ENCODE data around the gene HEY2.
A peak's percentile ranks its signal among the peaks of the same experiment; 100 is the strongest.

Gene HEY2

GRCh38 chr6:125745281-125746018 lies 4.0 kb upstream of the HEY2 start:
- no peak for DNase-seq (ENCODE audit: low read depth)

- DNase-seq (ENCODE audit: low read depth) = no peak
These were observed 3.4 kb upstream of the HEY2 start for GRCh38 chr6:125746019-125746414.

- peak; percentile 67 for DNase-seq (ENCODE audit: low read depth)
These were observed 2.5 kb upstream of the HEY2 start for GRCh38 chr6:125746731-125747588.

GRCh38 chr6:125747589-125748405 lies 1.6 kb upstream of the HEY2 start:
- no peak for DNase-seq (ENCODE audit: low read depth)

GRCh38 chr6:125748406-125749172 lies 843 bp upstream of the HEY2 start:
- no peak for DNase-seq (ENCODE audit: low read depth)

GRCh38 chr6:125749865-125750691 lies 646 bp downstream of the HEY2 start:
- no peak for DNase-seq (ENCODE audit: low read depth)

GRCh38 chr6:125750692-125751333 lies 1.4 kb downstream of the HEY2 start:
- no peak for DNase-seq (ENCODE audit: low read depth)

GRCh38 chr6:125751334-125751916 lies 2.0 kb downstream of the HEY2 start:
- no peak for DNase-seq (ENCODE audit: low read depth)

GRCh38 chr6:125752773-125753172 lies 3.3 kb downstream of the HEY2 start:
- no peak for DNase-seq (ENCODE audit: low read depth)

- DNase-seq (ENCODE audit: low read depth) = no peak
These were observed 3.9 kb downstream of the HEY2 start for GRCh38 chr6:125753218-125753936.

- DNase-seq (ENCODE audit: low read depth) = no peak
These were observed 4.5 kb downstream of the HEY2 start for GRCh38 chr6:125753937-125754259.

GRCh38 chr6:125754566-125754965 lies 5.1 kb downstream of the HEY2 start:
- no peak for DNase-seq (ENCODE audit: low read depth)

- DNase-seq (ENCODE audit: low read depth) = no peak
These were observed 9.9 kb downstream of the HEY2 start for GRCh38 chr6:125759184-125759902.

GRCh38 chr6:125759959-125760457 lies 10.6 kb downstream of the HEY2 start:
- no peak for DNase-seq (ENCODE audit: low read depth)

- DNase-seq (ENCODE audit: low read depth) = no peak
These were observed 14.8 kb downstream of the HEY2 start for GRCh38 chr6:125764121-125764671.

- no peak for DNase-seq (ENCODE audit: low read depth)
These were observed 16.5 kb downstream of the HEY2 start for GRCh38 chr6:125765944-125766343.

- DNase-seq (ENCODE audit: low read depth) = no peak
These were observed 17.2 kb downstream of the HEY2 start for GRCh38 chr6:125766641-125767040.

- DNase-seq (ENCODE audit: low read depth) = no peak
These were observed 19.8 kb downstream of the HEY2 start for GRCh38 chr6:125769147-125769783.
